Measurements from ENCODE around the gene DEFB128.
"Not testable (repeated sequence)": the region's sequence is repeated elsewhere in the genome, so short reads cannot be mapped to it uniquely, and the experiment has no call there.

DEFB128 gene

GRCh38 chr20:235891-236290 is 46.4 kb upstream of the DEFB128 start:
- TF ChIP-seq TOX (CRISPR knock-in tag; IDR thresholded peaks at IDR 0.05; ENCODE audit: borderline replicate concordance): no peak

DNA sequence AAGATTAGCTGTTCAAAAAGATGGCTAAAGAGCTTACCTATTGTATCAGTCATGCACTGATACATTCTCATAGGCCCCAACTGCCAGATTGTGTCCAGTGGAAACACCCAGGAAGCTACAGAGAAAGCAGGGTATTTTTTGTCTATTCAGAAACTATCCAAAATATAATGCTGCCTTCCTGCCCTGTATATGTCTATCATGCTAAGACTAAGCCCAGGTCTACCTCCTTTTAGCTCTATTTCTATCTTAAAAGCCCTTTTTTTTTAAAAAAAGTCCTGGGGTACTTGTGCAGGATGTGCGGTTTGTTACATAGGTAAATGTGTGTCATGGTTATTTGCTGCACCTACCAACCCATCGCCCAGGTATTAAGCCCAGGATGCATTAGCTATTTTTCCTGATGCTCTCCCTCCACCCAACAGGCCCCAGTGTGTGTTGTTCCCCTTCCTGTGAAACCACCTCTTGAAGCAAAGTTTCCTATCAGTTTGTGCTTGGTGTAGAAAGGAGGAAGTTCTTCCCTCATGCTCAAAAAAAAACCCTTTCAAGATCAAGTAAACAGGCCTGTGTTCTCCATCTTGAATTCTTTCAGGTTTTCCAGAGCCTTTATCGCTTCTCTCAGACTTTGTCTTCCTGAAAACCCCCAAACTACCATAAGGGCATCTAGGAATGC is 38.1 kb upstream of the DEFB128 start:
- no peak for ATAC-seq
- TF ChIP-seq CSDC2 (CRISPR knock-in tag; IDR thresholded peaks at IDR 0.05): no peak
- TF ChIP-seq ESRRG (CRISPR knock-in tag; IDR thresholded peaks at IDR 0.05): no peak
- no peak for TF ChIP-seq ARNTL (CRISPR knock-in tag; IDR thresholded peaks at IDR 0.05; ENCODE audit: borderline replicate concordance, low read depth)
- no peak for TF ChIP-seq POU6F1 (CRISPR knock-in tag; IDR thresholded peaks at IDR 0.05; ENCODE audit: borderline replicate concordance, low read depth)
- no peak for TF ChIP-seq OSR1 (CRISPR knock-in tag; IDR thresholded peaks at IDR 0.05)
- no peak for TF ChIP-seq ZC3H10 (CRISPR knock-in tag; IDR thresholded peaks at IDR 0.05)
- no peak for TF ChIP-seq BACH2 (CRISPR knock-in tag; IDR thresholded peaks at IDR 0.05; ENCODE audit: borderline replicate concordance)
- no peak for TF ChIP-seq PPARA (CRISPR knock-in tag; IDR thresholded peaks at IDR 0.05; ENCODE audit: borderline replicate concordance)
- no peak for TF ChIP-seq TOX (CRISPR knock-in tag; IDR thresholded peaks at IDR 0.05; ENCODE audit: borderline replicate concordance)
- no peak for TF ChIP-seq ZNF565 (CRISPR knock-in tag; conservative IDR thresholded peaks at IDR 0.05; ENCODE audit: low read depth)
- TF ChIP-seq ISL1 (CRISPR knock-in tag; IDR thresholded peaks at IDR 0.05): no peak
- TF ChIP-seq ZNF8 (CRISPR knock-in tag; IDR thresholded peaks at IDR 0.05): no peak

More at GRCh38 chr20:235891-236290, 46.4 kb upstream of the DEFB128 start:
- peak; percentile 89 for ATAC-seq

GRCh38 chr20:226958-227357 is 37.4 kb upstream of the DEFB128 start, which contains the start of gene DEFB129:
Gene DEFB129 (plus strand): TSS chr20:227258. CDS start chr20:227289, 31 bp downstream.
- no peak for ATAC-seq
- TF ChIP-seq, protein P1, sequence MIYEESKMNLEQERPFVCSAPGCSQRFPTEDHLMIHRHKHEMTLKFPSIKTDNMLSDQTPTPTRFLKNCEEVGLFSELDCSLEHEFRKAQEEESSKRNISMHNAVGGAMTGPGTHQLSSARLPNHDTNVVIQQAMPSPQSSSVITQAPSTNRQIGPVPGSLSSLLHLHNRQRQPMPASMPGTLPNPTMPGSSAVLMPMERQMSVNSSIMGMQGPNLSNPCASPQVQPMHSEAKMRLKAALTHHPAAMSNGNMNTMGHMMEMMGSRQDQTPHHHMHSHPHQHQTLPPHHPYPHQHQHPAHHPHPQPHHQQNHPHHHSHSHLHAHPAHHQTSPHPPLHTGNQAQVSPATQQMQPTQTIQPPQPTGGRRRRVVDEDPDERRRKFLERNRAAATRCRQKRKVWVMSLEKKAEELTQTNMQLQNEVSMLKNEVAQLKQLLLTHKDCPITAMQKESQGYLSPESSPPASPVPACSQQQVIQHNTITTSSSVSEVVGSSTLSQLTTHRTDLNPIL (CRISPR knock-in tag; IDR thresholded peaks at IDR 0.05; ENCODE audit: low read depth): no peak
- TF ChIP-seq ZC3H10 (CRISPR knock-in tag; IDR thresholded peaks at IDR 0.05) (no peak), ZNF565 (CRISPR knock-in tag; conservative IDR thresholded peaks at IDR 0.05; ENCODE audit: low read depth) (no peak), PATZ1 (CRISPR knock-in tag; IDR thresholded peaks at IDR 0.05; ENCODE audit: borderline replicate concordance) (no peak), ARNTL (CRISPR knock-in tag; IDR thresholded peaks at IDR 0.05; ENCODE audit: borderline replicate concordance, low read depth) (no peak)

- not testable (repeated sequence) for ATAC-seq
- peak; percentile 53; the same call in 1 of the 2 replicates for TF ChIP-seq ZNF8 (CRISPR knock-in tag; IDR thresholded peaks at IDR 0.05)
Measured at GRCh38 chr20:225879-226278, 36.4 kb upstream of the DEFB128 start.

- ATAC-seq: no peak
- TF ChIP-seq ISL1 (CRISPR knock-in tag; IDR thresholded peaks at IDR 0.05) (no peak), ESRRG (CRISPR knock-in tag; IDR thresholded peaks at IDR 0.05) (no peak), ZFP3 (CRISPR knock-in tag; IDR thresholded peaks at IDR 0.05) (no peak), ZC3H10 (CRISPR knock-in tag; IDR thresholded peaks at IDR 0.05) (no peak), BACH2 (CRISPR knock-in tag; IDR thresholded peaks at IDR 0.05; ENCODE audit: borderline replicate concordance) (no peak), ZFP30 (CRISPR knock-in tag; IDR thresholded peaks at IDR 0.05) (no peak), RARB (CRISPR knock-in tag; IDR thresholded peaks at IDR 0.05) (no peak), ARNTL (CRISPR knock-in tag; IDR thresholded peaks at IDR 0.05; ENCODE audit: borderline replicate concordance, low read depth) (no peak), POU6F1 (CRISPR knock-in tag; IDR thresholded peaks at IDR 0.05; ENCODE audit: borderline replicate concordance, low read depth) (no peak), TOX (CRISPR knock-in tag; IDR thresholded peaks at IDR 0.05; ENCODE audit: borderline replicate concordance) (no peak), PATZ1 (CRISPR knock-in tag; IDR thresholded peaks at IDR 0.05; ENCODE audit: borderline replicate concordance) (no peak), CSDC2 (CRISPR knock-in tag; IDR thresholded peaks at IDR 0.05) (no peak), OSR1 (CRISPR knock-in tag; IDR thresholded peaks at IDR 0.05) (no peak)
- TF ChIP-seq, protein P2, sequence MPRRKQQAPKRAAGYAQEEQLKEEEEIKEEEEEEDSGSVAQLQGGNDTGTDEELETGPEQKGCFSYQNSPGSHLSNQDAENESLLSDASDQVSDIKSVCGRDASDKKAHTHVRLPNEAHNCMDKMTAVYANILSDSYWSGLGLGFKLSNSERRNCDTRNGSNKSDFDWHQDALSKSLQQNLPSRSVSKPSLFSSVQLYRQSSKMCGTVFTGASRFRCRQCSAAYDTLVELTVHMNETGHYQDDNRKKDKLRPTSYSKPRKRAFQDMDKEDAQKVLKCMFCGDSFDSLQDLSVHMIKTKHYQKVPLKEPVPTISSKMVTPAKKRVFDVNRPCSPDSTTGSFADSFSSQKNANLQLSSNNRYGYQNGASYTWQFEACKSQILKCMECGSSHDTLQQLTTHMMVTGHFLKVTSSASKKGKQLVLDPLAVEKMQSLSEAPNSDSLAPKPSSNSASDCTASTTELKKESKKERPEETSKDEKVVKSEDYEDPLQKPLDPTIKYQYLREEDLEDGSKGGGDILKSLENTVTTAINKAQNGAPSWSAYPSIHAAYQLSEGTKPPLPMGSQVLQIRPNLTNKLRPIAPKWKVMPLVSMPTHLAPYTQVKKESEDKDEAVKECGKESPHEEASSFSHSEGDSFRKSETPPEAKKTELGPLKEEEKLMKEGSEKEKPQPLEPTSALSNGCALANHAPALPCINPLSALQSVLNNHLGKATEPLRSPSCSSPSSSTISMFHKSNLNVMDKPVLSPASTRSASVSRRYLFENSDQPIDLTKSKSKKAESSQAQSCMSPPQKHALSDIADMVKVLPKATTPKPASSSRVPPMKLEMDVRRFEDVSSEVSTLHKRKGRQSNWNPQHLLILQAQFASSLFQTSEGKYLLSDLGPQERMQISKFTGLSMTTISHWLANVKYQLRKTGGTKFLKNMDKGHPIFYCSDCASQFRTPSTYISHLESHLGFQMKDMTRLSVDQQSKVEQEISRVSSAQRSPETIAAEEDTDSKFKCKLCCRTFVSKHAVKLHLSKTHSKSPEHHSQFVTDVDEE (CRISPR knock-in tag; IDR thresholded peaks at IDR 0.05): no peak
- TF ChIP-seq, protein P1 (CRISPR knock-in tag; IDR thresholded peaks at IDR 0.05; ENCODE audit: low read depth): no peak
Measured at GRCh38 chr20:221258-221830, 31.8 kb upstream of the DEFB128 start.
